ENCODE measurements around the gene RPL37A.

Gene RPL37A

DNA sequence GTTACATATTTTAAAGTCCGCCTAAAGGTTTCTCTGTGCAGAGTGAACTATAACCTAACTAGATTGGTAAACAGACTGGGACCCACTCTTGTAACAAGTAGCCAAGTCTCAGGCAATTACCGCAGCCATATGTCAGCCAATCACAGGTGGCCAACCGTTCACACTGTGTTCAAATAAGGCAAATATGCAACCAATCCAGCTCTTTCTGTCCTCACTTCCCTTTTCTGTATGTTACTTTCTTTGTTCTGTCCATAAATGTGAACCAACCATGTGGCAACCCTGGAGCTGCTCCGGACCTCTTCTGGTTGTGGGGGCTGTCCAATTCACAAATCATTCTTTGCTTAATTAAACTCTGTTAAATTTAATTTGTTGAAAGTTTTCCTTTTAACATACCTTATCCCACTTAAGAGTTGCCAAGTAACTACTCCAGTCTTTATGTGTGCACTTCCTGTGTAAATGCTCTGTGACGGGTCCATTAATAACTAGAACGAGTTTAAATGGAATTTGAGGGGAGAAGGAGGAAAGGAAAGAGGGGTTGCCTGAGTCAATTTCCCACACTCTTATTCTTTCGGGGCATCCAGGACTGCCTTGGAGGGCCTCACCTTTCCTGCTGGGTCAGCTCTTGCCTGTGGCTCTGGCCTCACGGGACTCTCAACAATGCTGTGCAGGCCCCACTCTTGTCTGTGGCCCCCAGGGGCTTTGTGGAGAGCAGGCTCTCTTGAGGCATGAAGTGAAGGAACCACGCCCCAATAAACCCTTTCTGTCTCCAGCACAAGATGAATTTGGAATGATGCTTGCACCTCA, 6.6 kb upstream of the RPL37A start:
- DNase-seq, result no peak

DNA sequence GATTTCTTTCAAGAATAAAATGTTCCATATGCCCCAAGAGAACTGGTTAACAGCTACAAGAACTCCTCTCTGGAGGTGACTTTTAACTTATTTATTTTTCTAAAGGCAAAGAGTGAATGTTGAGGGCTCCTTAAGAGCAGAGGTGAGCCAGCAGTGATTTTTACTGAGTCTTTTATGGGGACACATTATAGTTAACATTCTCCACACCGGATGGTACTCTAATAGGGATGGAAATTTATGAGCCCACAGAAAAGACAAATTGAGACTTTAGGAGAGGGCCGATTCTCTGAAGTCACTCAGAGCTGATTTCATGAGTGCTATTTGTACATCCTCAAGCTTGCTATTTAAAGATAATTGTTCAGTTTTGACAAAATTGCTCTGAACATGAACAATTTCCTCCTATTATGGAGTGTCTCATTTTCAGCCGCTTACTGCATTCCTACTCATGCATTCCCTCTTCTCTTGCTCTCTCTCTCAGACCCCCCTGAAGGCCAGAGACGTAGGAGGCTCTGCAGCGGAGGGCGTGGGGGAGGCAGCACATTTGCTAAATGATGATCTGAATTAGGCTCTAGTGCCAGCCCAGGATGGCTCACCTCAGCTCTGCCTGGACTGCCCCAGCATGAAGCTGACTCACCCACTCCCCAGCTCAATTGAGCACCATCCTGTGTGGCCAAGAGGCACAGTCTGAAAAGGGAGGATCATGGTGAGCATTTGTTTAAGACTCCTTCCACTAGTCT, 5.9 kb upstream of the RPL37A start:
- no peak for DNase-seq

DNA sequence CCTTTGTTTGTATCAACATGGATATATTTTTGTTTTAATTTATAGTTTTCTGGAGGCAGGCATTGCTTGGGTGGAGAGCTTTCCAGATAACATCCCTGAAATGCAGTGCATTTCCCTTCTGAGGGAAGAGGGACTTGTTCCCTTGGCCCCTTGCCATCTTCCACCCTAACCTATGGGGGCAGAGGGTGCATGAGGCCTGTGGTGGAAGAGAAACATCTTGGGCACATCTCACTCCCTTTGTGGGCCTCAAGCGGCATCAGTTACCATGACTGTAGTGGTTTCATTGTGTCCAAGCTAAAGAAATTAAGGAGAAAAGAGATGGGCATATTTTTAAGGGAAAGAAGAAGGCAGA, 5.3 kb upstream of the RPL37A start:
- no peak for DNase-seq

DNA sequence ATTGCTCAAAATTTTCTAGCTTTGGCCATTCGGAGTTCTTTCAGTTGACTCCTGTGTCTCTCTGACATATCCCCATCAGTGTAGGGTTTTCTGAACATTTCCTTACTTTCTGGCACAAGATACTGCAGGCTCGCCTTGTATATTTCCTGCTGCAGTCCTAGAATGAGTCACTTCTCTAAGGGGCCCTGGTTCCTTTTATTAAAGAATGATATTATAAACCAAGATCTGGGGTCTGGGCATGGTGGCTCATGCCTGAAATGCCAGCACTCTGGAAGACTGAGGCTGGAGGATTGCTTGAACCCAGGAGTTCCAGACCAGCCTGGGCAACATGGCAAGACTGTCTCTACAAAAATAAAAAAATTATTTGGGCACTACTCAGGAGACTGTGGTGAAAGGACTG, 3.0 kb upstream of the RPL37A start:
- no peak for DNase-seq

DNA sequence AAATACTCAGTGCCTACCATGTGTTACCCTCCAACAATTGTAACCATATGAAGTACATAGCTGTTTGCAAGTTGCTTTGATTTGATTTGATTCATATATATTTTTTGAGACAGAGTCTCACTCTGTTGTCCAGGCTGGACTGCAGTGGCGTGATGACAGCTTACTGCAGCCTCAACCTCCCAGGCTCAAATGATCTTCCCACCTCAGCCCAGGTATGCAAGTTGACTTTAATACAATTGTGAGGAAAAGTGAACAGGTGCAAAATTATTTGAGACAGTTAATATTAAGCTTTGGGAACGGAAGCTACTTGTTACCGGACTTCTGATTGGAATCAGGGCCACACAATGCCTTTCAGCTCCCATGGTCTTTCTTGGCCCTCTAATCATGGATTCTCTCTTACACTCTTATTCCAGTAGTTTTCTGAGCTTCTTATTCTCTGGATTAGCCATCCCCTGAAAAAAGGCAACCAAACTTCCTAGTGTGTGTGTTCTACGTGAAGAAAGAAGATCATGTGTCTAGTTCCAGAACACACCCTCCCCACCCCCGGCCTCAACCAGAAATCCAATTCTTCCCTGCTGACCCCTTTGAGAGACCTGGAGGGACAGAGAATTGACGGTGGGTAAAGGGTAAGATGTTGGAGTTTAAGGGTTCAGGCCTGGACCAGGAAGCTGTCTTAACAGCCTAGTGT, 1.1 kb upstream of the RPL37A start:
- DNase-seq, result no peak

DNA sequence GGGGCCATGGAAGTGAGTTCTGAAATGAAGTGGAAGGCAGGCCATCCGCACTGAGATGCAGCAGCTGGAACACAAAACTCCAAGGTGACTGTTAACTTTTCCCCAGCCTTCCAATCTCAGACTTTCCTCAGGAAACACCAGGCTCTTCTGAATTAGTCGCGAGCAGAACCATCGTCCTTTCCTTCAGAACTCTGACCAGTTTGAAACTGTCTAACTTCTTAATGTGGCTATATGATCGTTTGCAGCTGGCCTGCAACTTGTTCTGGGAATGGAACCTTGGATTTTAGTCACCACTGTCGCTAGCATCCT, 620 bp upstream of the RPL37A start:
- DNase-seq, result no peak

DNA sequence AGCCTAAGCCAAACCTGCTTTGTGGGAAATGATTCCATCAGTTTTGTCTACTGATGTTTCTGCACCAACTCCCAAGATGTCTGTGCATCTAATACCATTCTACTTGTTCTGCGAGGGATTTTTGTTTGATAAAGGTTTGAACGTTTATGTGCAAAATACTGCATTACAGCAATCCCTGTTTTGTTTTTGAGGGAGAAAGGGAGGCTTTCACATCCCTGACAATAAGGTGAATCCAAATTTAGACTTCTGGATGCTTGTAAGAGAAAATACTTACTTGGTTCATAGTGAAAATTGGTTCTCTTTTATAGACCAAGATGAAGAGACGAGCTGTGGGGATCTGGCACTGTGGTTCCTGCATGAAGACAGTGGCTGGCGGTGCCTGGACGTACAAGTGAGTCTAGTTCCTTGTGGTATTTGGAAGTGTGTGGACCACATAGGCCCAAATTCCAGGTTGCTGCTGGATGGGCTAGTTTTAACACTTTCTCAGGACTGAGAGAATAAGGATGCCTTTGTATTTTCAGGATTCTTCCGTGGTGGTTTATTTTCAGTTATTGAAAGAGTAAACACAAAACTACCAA, 1.1 kb downstream of the RPL37A start:
- DNase-seq, result no peak

DNA sequence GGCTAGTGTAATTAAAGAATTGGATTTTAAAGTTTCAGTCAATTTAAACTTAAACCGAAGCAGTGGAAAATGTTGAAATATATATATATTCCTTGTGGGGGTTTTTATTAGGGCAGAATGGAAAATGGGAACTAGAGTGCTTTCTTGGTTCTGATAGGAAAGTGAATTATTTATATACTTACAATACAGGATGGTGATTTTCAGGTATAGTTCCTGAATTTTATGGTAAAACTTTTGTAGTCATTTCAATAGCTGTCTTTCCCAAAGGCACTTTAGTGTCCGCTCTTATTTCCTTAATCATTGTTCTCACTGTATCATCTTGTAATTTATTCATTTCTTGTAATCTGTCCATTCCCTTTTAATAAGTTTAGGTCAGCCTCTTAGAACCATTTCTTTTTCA, 1.9 kb downstream of the RPL37A start:
- no peak for DNase-seq

DNA sequence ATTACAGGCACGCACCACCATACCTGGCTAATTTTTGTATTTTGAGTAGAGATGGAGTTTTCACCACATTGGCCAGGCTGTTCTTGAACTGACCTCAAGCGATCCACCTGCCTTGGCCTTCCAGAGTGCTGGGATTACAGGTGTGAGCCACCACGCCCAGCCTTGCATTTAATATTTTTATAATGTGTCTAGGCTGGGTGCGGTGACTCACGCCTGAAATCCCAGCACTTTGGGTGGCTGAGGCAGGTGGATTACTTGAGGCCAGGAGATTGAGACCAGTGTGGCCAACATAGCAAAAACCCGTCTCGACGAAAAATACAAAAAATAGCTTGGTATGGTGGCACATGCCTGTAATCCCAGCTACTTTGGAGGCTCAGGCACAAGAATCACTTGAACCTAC, 3.2 kb downstream of the RPL37A start:
- no peak for DNase-seq

DNA sequence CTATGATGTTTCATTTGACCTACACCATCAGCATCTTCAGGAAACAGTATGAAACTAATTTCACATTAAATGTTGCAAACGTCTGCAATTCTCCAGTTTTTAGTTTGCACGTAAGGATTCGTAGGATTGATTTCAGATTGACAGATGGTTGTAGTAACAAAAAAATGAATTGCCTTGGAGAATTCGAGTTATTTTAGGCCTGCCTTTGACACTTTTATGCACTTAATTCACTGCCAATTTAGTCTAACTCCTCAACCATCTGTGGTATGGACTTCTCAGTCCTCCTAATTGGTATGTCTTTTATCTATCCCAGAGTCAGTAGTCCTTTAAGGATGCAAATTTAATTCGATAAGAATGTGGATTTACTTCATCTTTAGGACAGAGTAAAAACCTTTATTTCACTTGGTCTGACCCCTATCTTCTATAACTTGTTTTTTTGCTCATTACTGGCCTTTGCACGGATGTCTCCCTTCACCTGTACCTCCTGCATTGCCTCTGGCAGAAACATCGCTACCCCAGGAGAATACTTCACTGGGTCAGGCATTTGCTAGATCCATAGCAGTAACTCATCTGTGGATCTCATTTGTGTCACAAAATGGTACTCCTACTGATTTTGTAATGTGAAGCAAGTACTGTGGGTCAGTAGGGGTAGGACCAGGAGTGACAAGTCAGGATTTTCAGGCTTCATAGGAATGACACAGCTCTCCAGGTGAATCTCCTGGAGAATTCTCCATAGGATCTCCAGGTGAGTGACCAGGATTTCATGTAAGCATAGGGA, 3.9 kb downstream of the RPL37A start:
- DNase-seq, result no peak

DNA sequence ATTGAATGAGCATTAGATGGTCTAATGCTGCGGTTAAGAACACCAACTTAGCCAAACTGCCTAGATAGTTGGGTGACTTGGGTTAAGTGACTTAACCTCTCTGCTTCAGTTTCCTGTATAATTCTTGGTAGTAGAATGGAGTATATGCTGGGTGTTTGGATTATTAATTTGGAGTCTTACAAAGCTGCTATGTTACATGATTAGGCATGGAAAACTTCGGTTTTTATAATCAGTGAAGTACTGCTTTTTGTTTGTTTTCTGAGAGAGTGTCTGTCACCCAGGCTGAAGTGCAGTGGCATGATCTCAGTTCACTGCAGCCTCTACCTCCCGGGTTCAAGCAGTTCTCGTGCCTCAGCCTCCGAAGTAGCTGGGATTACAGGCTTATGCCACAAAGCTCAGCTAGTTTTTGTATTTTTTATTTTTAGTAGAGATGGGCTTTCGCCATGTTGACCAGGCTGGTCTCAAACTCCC, 4.5 kb downstream of the RPL37A start:
- DNase-seq, result no peak

DNA sequence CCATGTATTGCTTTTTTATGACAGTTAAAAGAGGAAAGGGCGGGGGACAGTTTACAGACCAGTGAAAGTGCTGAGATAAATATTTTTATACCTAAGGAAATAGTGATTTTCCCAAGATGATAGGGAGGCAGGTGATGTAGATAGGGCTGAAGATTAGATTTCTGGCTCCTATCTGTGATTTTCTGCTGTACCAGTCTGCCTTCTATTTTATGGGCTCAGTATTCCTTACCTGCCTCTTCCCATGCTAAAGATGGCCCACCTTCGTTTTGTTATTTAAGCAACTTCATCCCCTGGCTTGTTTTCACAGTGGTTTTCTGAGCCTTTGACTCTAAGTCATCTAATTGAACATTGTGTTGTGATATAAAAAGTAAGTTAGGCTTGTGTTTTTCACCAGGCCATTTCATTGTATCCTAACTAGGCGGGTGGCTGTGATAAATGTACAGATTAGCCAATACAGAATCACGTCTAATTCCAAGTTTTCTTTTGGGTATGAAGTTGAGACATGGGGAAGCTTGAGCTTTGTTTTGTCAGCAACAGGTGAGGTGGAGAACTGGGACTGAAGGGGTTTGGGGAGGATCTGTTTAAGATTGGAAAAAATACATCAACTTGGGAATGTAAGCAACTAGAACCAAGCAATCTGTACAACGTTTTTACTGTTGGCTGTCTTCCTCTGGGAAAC, 5.2 kb downstream of the RPL37A start:
- no peak for DNase-seq

DNA sequence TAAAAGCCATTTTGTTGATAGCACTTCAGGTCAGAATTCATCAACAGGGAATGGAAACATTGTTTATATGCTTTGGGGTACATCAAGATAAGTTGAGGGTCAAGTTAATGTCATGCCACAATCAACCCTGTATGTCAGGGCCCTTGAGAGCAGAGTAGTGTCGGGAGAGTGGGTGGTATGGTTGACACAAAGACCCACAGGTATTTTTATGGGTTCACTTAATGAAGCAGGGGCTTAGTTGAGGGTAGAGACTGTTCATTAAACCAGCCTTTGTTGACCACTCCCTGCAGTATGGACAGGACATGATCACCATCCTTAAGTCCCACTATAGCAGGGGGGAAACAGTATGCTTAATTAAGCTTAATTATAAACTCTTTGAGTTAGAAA, 5.7 kb downstream of the RPL37A start:
- no peak for DNase-seq

DNA sequence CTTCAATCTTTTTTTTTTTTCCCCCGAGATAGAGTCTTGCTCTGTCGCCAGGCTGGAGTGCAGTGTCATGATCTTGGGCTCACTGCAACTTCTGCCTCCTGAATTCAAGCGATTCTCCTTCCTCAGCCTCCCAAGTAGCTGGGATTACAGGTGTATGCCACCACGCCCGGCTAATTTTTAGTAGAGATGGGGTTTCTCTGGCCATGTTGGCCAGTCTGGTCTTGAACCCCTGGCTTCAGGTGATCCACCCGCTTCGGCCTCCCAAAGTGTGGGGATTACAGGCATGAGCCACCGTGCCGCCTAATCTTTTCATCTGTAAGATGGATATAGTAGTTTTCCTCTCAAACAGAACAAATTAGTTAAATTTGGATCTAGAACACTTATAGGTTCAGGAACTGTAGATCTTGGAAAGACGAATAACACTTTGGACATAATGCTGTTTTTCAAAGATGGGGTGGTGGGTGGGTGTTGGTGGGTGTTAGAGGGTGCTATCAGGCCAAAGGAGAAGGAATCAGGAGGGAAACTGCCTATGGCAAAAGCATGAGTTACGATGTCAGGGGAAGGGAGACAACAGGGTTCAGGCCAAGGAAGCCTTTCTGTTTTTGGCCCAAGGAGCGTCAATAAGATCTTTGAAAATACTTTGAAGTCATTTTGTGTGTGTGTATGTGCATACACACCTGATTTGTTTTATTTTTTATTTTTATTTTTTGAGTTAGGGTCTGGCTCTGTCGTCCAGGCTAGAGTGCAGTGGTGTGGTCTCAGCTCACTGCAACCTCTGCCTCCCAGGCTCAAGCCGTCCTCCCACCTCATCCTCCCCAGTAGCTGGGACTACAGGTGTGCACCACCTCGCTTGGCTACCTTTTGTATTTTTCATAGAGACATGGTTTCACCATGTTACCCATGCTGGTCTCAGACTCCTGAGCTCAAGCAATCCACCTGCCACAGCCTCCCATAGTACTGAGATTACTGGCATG, 6.8 kb downstream of the RPL37A start:
- DNase-seq, result no peak

DNA sequence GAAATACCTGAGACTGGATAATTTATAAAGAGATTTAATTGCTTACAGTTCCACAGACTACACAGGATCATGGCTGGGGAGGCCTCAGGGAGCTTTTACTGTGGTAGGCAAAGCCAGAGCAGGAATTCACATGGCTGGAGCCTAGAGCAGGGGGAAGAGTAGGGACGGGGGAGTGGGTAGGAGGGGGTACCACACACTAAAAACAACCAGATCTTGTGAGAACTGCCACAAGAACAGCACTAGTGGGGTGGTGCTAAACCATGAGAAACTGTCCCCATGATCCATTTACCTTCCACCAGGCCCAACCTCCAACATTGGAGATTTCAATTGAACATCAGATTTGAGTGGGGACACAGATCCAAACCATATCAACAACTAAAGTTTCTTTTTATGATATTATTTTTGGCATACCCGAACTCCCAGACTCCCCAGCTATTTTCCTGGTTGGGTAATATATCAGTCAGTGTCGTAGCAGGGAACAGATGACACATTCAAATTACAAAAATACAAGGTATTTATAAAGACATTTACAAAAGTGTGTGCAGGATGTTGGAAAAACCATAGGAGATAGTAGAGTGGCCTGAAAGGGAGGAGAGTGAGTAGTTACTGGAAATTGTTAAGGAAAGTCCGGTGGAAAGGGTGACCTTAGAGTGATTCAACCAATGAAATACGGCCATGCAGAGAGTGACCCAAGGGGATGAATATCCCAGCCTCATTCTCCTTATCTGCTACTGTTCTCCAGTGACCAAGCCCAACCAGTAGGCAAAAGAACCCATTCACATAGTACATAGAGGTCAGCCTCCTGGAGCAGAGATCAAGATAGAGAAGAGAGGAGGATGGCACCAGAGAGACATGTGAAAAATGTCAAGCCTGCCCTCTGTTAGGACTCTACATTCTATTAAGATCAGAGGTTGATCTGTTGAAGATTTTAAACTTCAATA, 8.8 kb downstream of the RPL37A start:
- DNase-seq, result no peak

DNA sequence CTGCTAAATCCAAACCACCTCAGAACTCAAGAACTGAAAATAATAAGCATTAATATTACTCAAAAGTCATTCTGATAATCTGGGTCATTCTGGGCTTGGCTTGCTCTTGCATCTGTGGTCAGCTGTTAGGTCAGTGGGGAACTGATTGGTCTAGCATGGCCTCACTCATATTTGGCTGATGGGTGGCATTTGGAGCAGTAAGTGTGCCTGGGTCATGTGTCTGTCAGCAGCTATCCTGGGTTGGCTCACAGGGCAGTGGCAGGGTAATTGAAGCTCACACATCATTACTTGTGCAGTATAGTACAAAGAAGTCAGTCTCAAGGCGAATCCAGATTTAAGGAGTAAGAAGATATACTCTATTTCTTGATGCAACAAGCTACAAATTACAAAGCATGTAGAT, 9.6 kb downstream of the RPL37A start:
- no peak for DNase-seq

DNA sequence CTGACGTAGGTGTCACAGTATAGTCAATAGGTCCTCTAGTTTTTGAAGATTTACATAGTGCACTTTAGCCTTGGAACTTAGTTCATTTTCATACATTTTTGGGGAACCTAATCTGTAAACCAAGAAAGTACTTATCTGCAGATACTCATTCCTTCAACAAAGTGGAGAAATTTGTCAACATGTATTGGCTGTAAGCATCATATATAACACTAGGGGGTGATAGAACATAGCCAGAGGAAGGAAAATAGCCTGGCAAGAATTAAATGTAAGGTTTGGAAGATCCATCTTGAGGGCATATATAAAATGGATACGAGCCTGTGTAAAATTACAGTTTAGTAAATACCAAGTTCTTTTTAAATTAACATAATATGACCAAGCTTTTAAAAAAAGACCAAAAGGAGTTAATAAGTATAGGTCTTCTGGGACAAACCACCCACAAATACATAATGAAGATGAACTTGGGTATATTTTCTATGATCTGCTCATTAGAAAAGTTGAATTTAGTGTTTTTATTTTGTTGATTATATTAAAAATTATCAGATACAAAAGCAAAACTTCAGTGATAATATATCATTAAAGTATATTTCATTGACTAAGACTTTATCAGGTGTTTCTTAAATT, 18.2 kb downstream of the RPL37A start:
- no peak for DNase-seq

DNA sequence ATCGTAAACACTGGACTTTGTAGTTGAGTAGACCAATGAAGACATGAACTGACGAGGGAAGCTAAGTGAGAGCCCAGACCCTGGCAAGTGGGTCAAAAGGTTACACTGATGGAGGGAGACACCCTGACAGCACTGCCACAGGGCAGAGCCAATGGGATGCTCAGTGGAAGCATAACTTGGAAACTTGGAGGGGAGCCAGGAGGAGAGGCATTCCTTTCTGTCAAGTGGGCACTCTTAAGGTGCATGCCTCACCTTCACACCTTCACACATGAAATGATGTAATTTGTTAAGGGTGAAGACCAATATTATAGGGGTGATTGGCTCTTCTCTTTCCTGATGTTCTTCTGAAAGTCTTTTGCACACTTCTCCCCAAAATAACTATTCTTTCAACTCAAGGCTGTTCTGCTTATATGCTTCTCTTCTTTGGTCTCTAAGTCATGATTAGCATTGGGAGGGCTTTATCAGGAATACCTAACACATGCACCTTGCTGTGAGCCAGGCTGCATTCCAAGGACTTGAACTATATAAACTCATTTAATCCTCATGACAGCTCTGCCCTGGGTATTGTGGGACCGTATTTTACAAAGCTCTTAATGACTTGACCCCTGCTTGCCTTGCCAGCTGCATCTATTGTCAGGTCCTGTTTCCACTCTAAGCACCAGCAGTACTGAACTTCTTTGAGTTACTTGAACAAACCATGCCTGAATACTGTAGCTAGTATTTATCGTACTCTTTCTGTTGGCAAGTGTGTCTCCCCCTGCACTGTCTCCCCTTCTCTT, 19.0 kb downstream of the RPL37A start:
- DNase-seq, result no peak

Measured in cortex of kidney (tissue), 1 donor.